Endodermal cell (in vitro differentiated cells): ENCODE data around the gene THADA. TPM values are rescaled to one million over a fixed set of nuclear protein-coding genes. Genes with fewer than 3 reads are reported as not detected.

Source experiments
- DNase-seq: peaks from one replicate; pipeline ENCODE4 v3.0.0-alpha.2; 2017
- H3K27ac ChIP-seq: 2 replicates; pipeline ENCODE4 v1.5.1; 2013; ENCODE audit warnings: mild to moderate bottlenecking, low read depth, low read length, moderate library complexity
- H3K27me3 ChIP-seq: 2 replicates; pipeline ENCODE4 v1.6.1; 2013; ENCODE audit warnings: mild to moderate bottlenecking, low read length, moderate library complexity; ENCODE audit not compliant: insufficient read depth, control insufficient read depth, poor library complexity, severe bottlenecking
- H3K36me3 ChIP-seq: 2 replicates; pipeline ENCODE4 v1.7.0; 2013; ENCODE audit warnings: mild to moderate bottlenecking, low read length, moderate library complexity; ENCODE audit not compliant: control insufficient read depth, insufficient read depth
- H3K4me1 ChIP-seq: one replicate; pipeline ENCODE4 v1.7.0; 2013; ENCODE audit warnings: low read length; ENCODE audit not compliant: control insufficient read depth, insufficient read depth
- H3K4me3 ChIP-seq: 2 replicates; pipeline ENCODE4 v1.5.1; 2013; ENCODE audit warnings: mild to moderate bottlenecking, low read length, moderate library complexity
- H3K9ac ChIP-seq: 2 replicates; pipeline ENCODE4 v1.6.1; 2013; ENCODE audit warnings: mild to moderate bottlenecking, low read length, moderate library complexity; ENCODE audit not compliant: poor library complexity, severe bottlenecking; ENCODE audit errors: extremely low read depth
- H3K9me3 ChIP-seq: 2 replicates; pipeline ENCODE4 v1.6.1; 2013; ENCODE audit warnings: mild to moderate bottlenecking, low read length, moderate library complexity; ENCODE audit not compliant: control insufficient read depth
- H3K27ac Mint-ChIP-seq: 2 replicates; pipeline ENCODE4 v1.8.0; 2020; ENCODE audit warnings: mixed read lengths
- H3K27me3 Mint-ChIP-seq: 2 replicates; pipeline ENCODE4 v1.8.0; 2021; ENCODE audit warnings: mild to moderate bottlenecking, mixed read lengths; ENCODE audit not compliant: insufficient read depth
- H3K36me3 Mint-ChIP-seq: 2 replicates; pipeline ENCODE4 v1.8.0; 2020; ENCODE audit warnings: low read depth, mixed read lengths
- H3K4me1 Mint-ChIP-seq: 2 replicates; pipeline ENCODE4 v1.8.0; 2020; ENCODE audit warnings: mixed read lengths
- H3K4me3 Mint-ChIP-seq: 2 replicates; pipeline ENCODE4 v1.8.0; 2020; ENCODE audit warnings: mild to moderate bottlenecking, moderate library complexity, mixed read lengths
- H3K9me3 Mint-ChIP-seq: 2 replicates; pipeline ENCODE4 v1.8.0; 2020; ENCODE audit warnings: mild to moderate bottlenecking, mixed read lengths
- WGBS, 2 experiments: methylation state at CpG; one replicate each; pipeline versions ENCODE4 v1.1.5 to v1.1.7; 2013; ENCODE audit warnings: missing lambda C conversion rate in 2 of 2, mixed read lengths in 1 of 2; ENCODE audit not compliant: insufficient coverage in 1 of 2, insufficient read length in 1 of 2; 5-methylcytosine and 5-hydroxymethylcytosine counted together
- total RNA-seq, 2 donors: library from RNA; stranded (reverse); fragmentation: NEBNext Ultra II Directional in 1 of 2; extraction: Animal tissue kit (Norgen Biotek cat#: 25700) in 1 of 2; gene quantifications; 2 replicates in 1 of 2; 3 replicates in 1 of 2; pipeline ENCODE4 v1.2.1, GENCODE V29; 2021
- TF ChIP-seq, protein P1 (sequence below): fragments of 200-600 bp; sonication (generic); conservative IDR thresholded peaks from 2 replicates; pipeline ENCODE4 v1.5.0; 2021; ENCODE audit warnings: antibody characterized with exemption, mild to moderate bottlenecking

THADA gene
- total RNA-seq, 2 donors from 2014 or later, result 32.8 to 35.0 TPM

DNA sequence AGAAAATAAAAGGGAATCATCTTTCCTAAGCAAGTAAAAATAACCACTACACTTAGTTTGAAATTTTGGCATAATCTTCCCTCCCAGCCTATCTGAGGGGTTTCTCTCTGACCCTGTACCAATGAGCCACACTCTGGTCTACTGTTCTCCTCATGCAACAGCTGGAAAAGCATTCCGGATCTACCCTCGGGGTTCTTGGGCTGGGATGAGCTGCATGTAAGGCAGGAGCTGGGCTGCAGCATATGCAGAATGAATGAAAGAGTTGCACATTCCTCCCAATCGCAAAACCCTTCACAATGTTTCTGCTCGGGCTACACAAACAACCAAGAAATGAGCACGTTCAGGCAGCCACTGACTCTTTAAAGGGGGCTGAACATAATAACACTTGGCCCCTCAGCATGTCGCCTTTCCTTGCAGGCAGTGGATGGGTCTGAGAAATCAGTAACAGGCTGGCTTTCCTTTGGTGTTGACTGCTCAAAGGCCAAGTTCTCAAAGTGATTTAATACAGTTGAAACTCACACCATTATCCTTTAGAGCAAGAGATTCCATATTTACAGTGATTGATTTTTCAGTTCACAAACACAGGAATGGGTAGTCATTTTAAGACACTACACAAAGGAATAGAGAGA, 189.1 kb downstream of the THADA start:
- no peak for DNase-seq
- TF ChIP-seq, protein P1, sequence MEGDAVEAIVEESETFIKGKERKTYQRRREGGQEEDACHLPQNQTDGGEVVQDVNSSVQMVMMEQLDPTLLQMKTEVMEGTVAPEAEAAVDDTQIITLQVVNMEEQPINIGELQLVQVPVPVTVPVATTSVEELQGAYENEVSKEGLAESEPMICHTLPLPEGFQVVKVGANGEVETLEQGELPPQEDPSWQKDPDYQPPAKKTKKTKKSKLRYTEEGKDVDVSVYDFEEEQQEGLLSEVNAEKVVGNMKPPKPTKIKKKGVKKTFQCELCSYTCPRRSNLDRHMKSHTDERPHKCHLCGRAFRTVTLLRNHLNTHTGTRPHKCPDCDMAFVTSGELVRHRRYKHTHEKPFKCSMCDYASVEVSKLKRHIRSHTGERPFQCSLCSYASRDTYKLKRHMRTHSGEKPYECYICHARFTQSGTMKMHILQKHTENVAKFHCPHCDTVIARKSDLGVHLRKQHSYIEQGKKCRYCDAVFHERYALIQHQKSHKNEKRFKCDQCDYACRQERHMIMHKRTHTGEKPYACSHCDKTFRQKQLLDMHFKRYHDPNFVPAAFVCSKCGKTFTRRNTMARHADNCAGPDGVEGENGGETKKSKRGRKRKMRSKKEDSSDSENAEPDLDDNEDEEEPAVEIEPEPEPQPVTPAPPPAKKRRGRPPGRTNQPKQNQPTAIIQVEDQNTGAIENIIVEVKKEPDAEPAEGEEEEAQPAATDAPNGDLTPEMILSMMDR, result no peak
- Mint-ChIP-seq H3K9me3 (no peaks in the 10 kb centered on the region), H3K4me1 (peaks cover 4% of the 10 kb centered on the region), H3K4me3 (no peak overlapping the region), H3K36me3 (peaks cover 2% of the 10 kb centered on the region), H3K27ac (no peak overlapping the region), H3K27me3 (no peaks in the 10 kb centered on the region)
- Histone ChIP-seq H3K27me3 (no peaks in the 10 kb centered on the region), H3K9ac (no peak overlapping the region), H3K36me3 (no peaks in the 10 kb centered on the region), H3K4me3 (no peak overlapping the region), H3K4me1 (no peaks in the 10 kb centered on the region), H3K9me3 (peaks cover 6% of the 10 kb centered on the region), H3K27ac (no peak overlapping the region)
- WGBS, 2 experiments, result 88 to 89% methylated on average over 3 to 6 of the region's 6 CpGs

DNA sequence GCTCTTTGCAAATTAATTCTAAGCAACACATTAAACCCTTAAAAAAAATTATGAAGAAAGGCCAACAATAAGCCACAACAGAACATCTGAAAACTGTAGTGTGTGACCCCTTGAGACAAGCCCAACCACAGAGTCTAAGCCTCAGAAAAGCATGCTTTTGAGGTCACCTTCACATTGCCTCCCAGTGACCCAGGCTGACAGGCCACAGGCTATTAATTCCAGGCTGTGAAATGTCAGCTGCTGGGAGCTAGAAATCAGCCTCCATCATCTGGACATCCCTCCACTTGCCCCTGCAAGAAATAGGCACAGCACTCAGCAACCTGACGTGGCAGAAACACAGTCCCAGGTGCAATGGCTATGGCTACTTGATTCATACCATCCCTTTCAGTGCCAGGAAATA, 190.0 kb downstream of the THADA start:
- H3K27me3 ChIP-seq, result no peaks in the 10 kb centered on the region
- Mint-ChIP-seq H3K36me3 (peaks cover 2% of the 10 kb centered on the region), H3K4me3 (no peak overlapping the region), H3K9me3 (no peaks in the 10 kb centered on the region), H3K27ac (no peak overlapping the region), H3K27me3 (no peaks in the 10 kb centered on the region), H3K4me1 (peaks cover 4% of the 10 kb centered on the region)
- H3K27ac ChIP-seq, result no peak overlapping the region
- DNase-seq, result no peak
- H3K9ac ChIP-seq, result no peak overlapping the region
- H3K9me3 ChIP-seq, result peaks cover 6% of the 10 kb centered on the region
- whole genome bisulfite sequencing, 2 experiments, result 81% methylated on average over 1 of the region's 1 CpG; no CpG with 5 or more reads in 1 of the 2 experiments
- no peaks in the 10 kb centered on the region for H3K36me3 ChIP-seq
- H3K4me3 ChIP-seq, result no peak overlapping the region
- TF ChIP-seq, protein P1, result no peak
- H3K4me1 ChIP-seq, result no peaks in the 10 kb centered on the region

GRCh38 chr2:43402452-43402937, 193.3 kb downstream of the THADA start:
- no peak overlapping the region for H3K9ac ChIP-seq
- 96 to 100% methylated on average over 1 to 4 of the region's 4 CpGs for WGBS, 2 experiments

More at GRCh38 chr2:43402452-43402937, 193.3 kb downstream of the THADA start:
- H3K36me3 Mint-ChIP-seq, result peaks cover 6% of the 10 kb centered on the region
- H3K4me3 Mint-ChIP-seq, result no peak overlapping the region
- TF ChIP-seq, protein P1, result no peak
- Histone ChIP-seq H3K27ac (no peak overlapping the region), H3K4me3 (no peak overlapping the region), H3K36me3 (no peaks in the 10 kb centered on the region), H3K4me1 (peaks cover 2% of the 10 kb centered on the region), H3K27me3 (no peaks in the 10 kb centered on the region), H3K9me3 (no peaks in the 10 kb centered on the region)
- no peak for DNase-seq
- H3K4me1 Mint-ChIP-seq, result peaks cover 10% of the 10 kb centered on the region
- no peaks in the 10 kb centered on the region for H3K9me3 Mint-ChIP-seq
- H3K27me3 Mint-ChIP-seq, result no peaks in the 10 kb centered on the region
- H3K27ac Mint-ChIP-seq, result no peak overlapping the region
